Suprapubic skin (tissue), 4 donors: ENCODE results near the gene MYBPH. TPM values are rescaled to one million over a fixed set of nuclear protein-coding genes. Genes with fewer than 3 reads are reported as not detected.

Source experiments
- DNase-seq, 2 donors: peaks; one replicate each; pipeline ENCODE4 v3.0.0-alpha.2; 2019; ENCODE audit warnings: low spot score in 2 of 2
- H3K27ac ChIP-seq: fragments of 200-600 bp; sonication (generic); one replicate; pipeline ENCODE4 v1.5.1; 2019
- H3K27me3 ChIP-seq: fragments of 200-600 bp; sonication (generic); one replicate; pipeline ENCODE4 v1.5.1; 2019
- H3K36me3 ChIP-seq: fragments of 200-600 bp; sonication (generic); one replicate; pipeline ENCODE4 v1.5.1; 2019
- H3K4me1 ChIP-seq: fragments of 200-600 bp; sonication (generic); one replicate; pipeline ENCODE4 v1.5.1; 2019
- H3K4me3 ChIP-seq: fragments of 200-600 bp; sonication (generic); one replicate; pipeline ENCODE4 v1.5.1; 2019; ENCODE audit warnings: mild to moderate bottlenecking
- H3K9me3 ChIP-seq: fragments of 200-600 bp; sonication (generic); one replicate; pipeline ENCODE4 v1.5.1; 2019
- EP300 ChIP-seq: sonication (generic); formaldehyde crosslinking; IDR thresholded peaks from one replicate; pipeline ENCODE4 v1.6.1; 2017; ENCODE audit warnings: antibody characterized with exemption
- POLR2A ChIP-seq, 2 donors: fragments of 450-650 bp; IDR thresholded peaks; one replicate each; pipeline ENCODE4 v1.6.1; 2017; ENCODE audit warnings: antibody characterized with exemption in 2 of 2, mild to moderate bottlenecking in 2 of 2, moderate library complexity in 2 of 2
- POLR2AphosphoS5 ChIP-seq, 3 donors: sonication (generic); formaldehyde crosslinking; IDR thresholded peaks; one replicate each; pipeline ENCODE4 v1.6.1; 2017; ENCODE audit warnings: antibody characterized with exemption in 3 of 3
- WGBS: methylation state at CpG from one replicate; pipeline ENCODE4 v1.1.5; 2018; 5-methylcytosine and 5-hydroxymethylcytosine counted together
- total RNA-seq, 4 donors: library from RNA; depleted of rRNA; stranded (reverse); fragments of >200 nt; gene quantifications; one replicate each; pipeline ENCODE4 v1.1.0, GENCODE V29; 2016
- TF ChIP-seq, protein P1 (sequence below), 2 donors: fragments of 200-600 bp in 1 of 2; fragments of 450-650 bp in 1 of 2; sonication (generic) in 1 of 2; IDR thresholded peaks; one replicate each; pipeline ENCODE4 v1.5.1; 2016 to 2019; ENCODE audit warnings: antibody characterized with exemption in 2 of 2, mild to moderate bottlenecking in 1 of 2, moderate library complexity in 1 of 2

Gene MYBPH
- total RNA-seq, 4 donors from 2014 or later = 0.26 TPM; not detected in 3

DNA sequence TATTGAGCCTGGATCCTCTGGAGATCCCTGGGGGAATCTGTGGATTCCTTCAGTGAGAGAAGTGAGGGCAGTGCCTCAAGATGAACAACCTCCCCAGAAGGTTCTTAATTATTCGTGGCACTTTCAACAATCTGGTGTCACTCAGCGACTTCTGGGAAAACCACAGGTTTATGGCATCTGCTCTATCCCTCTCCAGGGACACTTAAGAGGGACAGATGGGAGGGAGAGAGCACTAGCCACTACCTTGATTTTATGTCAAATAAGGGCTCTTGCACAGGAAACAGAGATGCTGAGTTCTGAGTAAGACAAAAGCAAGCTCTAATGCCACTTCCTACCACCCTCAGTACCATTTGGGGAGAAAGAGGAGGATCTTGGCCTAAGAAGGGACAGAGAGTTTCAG lies 32.1 kb upstream of the MYBPH start:
- H3K27ac ChIP-seq = no peak overlapping the region
- H3K4me1 ChIP-seq = no peaks in the 10 kb centered on the region
- DNase-seq = no peak
- WGBS = 97% methylated on average over 2 of the region's 2 CpGs
- no peak overlapping the region for H3K4me3 ChIP-seq
- H3K36me3 ChIP-seq = no peaks in the 10 kb centered on the region
- no peaks in the 10 kb centered on the region for H3K27me3 ChIP-seq
- no peaks in the 10 kb centered on the region for H3K9me3 ChIP-seq
- TF ChIP-seq, protein P1, sequence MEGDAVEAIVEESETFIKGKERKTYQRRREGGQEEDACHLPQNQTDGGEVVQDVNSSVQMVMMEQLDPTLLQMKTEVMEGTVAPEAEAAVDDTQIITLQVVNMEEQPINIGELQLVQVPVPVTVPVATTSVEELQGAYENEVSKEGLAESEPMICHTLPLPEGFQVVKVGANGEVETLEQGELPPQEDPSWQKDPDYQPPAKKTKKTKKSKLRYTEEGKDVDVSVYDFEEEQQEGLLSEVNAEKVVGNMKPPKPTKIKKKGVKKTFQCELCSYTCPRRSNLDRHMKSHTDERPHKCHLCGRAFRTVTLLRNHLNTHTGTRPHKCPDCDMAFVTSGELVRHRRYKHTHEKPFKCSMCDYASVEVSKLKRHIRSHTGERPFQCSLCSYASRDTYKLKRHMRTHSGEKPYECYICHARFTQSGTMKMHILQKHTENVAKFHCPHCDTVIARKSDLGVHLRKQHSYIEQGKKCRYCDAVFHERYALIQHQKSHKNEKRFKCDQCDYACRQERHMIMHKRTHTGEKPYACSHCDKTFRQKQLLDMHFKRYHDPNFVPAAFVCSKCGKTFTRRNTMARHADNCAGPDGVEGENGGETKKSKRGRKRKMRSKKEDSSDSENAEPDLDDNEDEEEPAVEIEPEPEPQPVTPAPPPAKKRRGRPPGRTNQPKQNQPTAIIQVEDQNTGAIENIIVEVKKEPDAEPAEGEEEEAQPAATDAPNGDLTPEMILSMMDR (IDR thresholded peaks at IDR 0.05) = no peak
- TF ChIP-seq POLR2AphosphoS5 (IDR thresholded peaks at IDR 0.05) = no peak
- no peak for TF ChIP-seq EP300
- no peak for TF ChIP-seq POLR2A (IDR thresholded peaks at IDR 0.05)

- WGBS = 85% methylated on average over 4 of the region's 5 CpGs
- H3K36me3 ChIP-seq = no peaks in the 10 kb centered on the region
- DNase-seq = no peak
- no peaks in the 10 kb centered on the region for H3K27me3 ChIP-seq
- no peak for TF ChIP-seq EP300
- TF ChIP-seq, protein P1 (IDR thresholded peaks at IDR 0.05) = no peak
- no peak for TF ChIP-seq POLR2A (IDR thresholded peaks at IDR 0.05)
- no peaks in the 10 kb centered on the region for H3K9me3 ChIP-seq
- H3K27ac ChIP-seq = no peak overlapping the region
- H3K4me1 ChIP-seq = no peaks in the 10 kb centered on the region
- no peak overlapping the region for H3K4me3 ChIP-seq
Observed at GRCh38 chr1:203206129-203206687, 30.6 kb upstream of the MYBPH start.

- TF ChIP-seq EP300 (no peak), POLR2A (IDR thresholded peaks at IDR 0.05) (no peak), POLR2AphosphoS5 (IDR thresholded peaks at IDR 0.05) (no peak)
- TF ChIP-seq, protein P1 (IDR thresholded peaks at IDR 0.05) = no peak
- Histone ChIP-seq H3K27ac (no peak overlapping the region), H3K4me3 (no peak overlapping the region), H3K4me1 (peaks cover 12% of the 10 kb centered on the region), H3K9me3 (no peaks in the 10 kb centered on the region), H3K36me3 (no peaks in the 10 kb centered on the region), H3K27me3 (no peaks in the 10 kb centered on the region)
- WGBS = 89% methylated on average over 2 of the region's 2 CpGs
- no peak for DNase-seq
Observed at GRCh38 chr1:203204756-203205155, 29.1 kb upstream of the MYBPH start.

- Histone ChIP-seq H3K9me3 (no peaks in the 10 kb centered on the region), H3K4me1 (peaks cover 20% of the 10 kb centered on the region), H3K27me3 (peaks cover 3% of the 10 kb centered on the region), H3K4me3 (no peak overlapping the region), H3K36me3 (no peaks in the 10 kb centered on the region), H3K27ac (no peak overlapping the region)
- WGBS = 84% methylated on average over 15 of the region's 15 CpGs
- TF ChIP-seq, protein P1 (IDR thresholded peaks at IDR 0.05) = no peak
- TF ChIP-seq POLR2AphosphoS5 (IDR thresholded peaks at IDR 0.05) = no peak
- no peak for TF ChIP-seq EP300
- TF ChIP-seq POLR2A (IDR thresholded peaks at IDR 0.05) = no peak
- no peak for DNase-seq
Observed at GRCh38 chr1:203202431-203203245, 27.0 kb upstream of the MYBPH start.

DNA sequence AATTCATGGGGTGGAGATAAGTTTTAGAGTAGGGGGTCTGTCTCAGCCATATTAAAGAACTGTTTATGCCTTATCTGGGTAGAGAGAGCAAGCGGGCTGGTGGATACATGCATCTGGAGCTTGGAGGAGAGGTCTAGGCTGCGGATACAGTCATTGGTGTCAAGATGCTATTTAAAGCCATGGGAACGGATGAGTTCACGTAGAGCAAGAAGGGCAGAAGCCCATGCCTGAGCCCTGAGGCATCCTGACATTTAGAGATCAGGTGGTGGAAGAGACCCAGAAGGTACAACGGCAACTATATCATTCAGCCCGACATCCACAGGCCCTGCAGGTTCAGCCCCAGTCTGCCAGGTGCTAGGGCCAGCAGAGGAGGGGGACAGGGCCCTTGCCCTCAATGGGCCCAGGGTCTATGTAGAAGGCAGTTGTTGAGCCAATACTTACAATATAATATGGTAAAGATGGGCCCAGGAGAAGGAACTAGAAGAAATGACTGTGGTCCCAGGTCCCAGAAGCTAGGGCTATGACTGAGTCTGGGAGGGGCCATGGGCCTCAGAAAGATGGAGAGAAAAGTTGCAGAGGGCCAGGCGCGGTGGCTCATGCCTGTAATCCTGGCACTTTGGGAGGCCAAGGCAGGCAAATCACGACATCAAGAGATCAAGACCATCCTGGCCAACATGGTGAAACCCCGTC lies 26.0 kb upstream of the MYBPH start:
- peaks cover 20% of the 10 kb centered on the region for H3K4me1 ChIP-seq
- no peak for DNase-seq
- WGBS = 71% methylated on average over 10 of the region's 10 CpGs
- no peaks in the 10 kb centered on the region for H3K9me3 ChIP-seq
- no peaks in the 10 kb centered on the region for H3K36me3 ChIP-seq
- H3K27me3 ChIP-seq = peaks cover 3% of the 10 kb centered on the region
- H3K27ac ChIP-seq = no peak overlapping the region
- no peak for TF ChIP-seq POLR2A (IDR thresholded peaks at IDR 0.05)
- TF ChIP-seq POLR2AphosphoS5 (IDR thresholded peaks at IDR 0.05) = no peak
- TF ChIP-seq, protein P1 (IDR thresholded peaks at IDR 0.05) = no peak
- no peak for TF ChIP-seq EP300
- no peak overlapping the region for H3K4me3 ChIP-seq
